HG02678 (cell line): Measurements from ENCODE around the gene PCCB.

Experiments used
- ATAC-seq: cut with Tn5 transposase; IDR thresholded peaks from one replicate; pipeline ENCODE4 v1.9.1; 2021; ENCODE audit warnings: mild to moderate bottlenecking, moderate library complexity; ENCODE audit not compliant: unreplicated experiment

Gene PCCB

DNA sequence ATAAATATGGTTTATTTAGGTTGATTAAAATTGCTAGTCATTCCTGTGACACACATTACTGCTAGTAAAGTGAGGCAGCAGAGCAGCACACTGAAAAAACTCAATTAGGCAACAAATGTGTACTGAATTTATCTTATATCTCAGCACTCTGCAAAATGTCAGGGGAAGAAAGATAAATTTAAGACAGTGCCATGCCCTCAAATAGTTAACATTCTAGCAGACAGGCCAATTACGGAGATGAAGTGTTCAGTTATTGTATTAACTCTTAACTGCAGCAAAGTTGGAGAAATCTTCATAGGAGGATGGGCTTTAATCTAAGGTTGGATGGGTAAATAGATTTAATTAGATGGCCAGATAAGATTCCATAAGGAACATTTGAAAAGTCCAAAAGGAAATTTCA, 127.9 kb downstream of the PCCB start:
- no peak for ATAC-seq
